ENCODE measurements around the gene CMTM7.
"Not testable (repeated sequence)": the region's sequence is repeated elsewhere in the genome, so short reads cannot be mapped to it uniquely, and the experiment has no call there.

The CMTM7 gene

DNA sequence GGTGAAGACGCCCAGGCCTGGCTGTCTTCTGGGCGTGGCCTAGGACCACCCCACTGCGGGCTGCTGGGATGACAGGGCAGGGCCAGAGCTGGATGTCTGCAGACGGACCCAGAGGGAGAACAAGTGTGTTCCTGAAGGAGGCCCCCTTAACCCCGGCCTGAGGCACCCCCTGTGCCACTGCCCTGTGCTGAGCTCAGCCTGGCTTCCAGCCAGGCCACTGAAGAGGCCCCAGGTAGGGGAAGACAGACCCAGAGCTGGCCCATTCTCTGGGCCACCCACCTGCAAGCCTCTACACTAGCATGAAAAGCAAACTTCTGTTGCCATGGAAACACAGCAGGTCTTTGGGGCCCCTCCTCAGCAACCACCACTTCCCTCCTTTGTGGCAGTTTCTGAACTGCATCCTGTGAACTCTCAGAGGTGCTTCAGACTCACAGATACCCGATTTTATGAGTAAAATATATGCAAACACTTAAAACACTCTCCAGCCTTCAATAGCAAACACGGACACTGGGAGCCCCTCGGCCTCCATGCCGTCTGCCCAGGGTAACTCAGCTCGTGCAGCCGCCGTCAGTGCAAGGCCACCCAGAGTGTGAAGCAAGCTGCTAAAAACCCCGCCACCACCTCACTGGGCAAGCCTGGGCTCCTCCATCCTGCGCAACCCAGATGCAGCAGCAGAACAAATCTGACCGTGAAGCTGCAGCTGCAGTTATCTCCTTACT lies 68.5 kb downstream of the CMTM7 start:
- DNase-seq (ENCODE audit: low spot score) = no peak

DNA sequence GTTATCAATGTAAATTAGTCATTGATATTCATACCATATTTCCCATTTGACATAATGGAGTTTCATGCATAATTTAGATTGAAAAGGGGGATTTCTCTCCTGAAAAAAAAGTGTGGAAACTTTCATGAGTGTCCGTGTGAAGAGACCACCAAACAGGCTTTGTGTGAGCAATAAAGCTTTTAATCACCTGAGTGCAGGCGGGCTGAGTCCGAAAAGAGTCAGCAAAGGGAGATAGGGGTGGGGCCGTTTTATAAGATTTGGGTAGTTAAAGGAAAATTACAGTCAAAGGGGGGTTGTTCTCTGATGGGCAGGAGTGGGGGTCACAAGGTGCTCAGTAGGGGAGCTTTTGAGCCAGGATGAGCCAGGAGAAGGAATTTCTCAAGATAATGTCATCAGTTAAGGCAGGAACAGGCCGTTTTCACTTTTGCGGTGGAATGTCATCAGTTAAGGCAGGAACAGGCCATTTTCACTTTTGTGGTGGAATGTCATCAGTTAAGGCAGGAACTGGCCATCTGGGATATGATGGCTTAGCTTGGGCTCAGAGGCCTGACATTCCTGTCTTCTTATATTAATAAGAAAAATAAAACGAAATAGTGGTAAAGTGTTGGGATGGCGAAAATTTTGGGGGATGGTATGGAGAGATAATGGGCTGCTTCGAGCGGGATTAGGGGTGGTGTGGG lies 69.3 kb downstream of the CMTM7 start:
- not testable (repeated sequence) for DNase-seq (ENCODE audit: low spot score)

DNA sequence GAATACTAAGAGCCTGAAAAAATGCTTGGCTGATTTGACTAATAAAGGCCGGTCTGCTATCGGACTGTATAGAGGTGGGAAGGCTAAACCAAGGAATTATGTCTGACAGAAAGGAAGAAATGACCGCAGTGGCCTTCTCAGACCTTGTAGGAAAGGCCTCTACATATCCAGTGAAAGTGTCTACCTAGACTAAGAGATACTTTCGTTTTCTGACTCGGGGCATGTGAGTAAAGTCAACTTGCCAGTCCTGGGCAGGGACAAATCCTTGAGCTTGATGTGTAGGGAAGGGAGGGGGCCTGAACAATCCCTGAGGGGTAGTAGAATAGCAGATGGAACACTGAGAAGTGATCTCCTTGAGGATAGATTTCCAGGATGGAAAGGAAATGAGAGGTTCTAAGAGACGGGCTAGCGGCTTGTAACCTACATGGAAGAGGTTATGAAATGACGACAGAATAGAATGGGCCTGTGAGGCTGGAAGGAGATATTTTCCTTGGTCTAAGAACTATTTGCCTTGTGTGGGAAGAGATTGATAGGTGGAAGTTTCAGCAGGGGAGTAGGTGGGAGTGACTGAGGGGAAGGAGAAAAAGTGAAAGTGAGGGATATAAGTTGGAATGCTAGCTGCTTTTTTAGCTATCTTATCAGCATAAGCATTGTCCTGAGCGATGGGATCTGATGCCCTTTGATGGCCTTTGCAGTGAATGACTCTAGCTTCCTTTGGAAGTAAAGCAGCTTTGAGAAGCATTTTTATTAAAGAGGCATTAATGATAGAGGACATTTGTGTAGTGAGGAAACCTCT lies 70.7 kb downstream of the CMTM7 start:
- not testable (repeated sequence) for DNase-seq (ENCODE audit: low spot score)

DNA sequence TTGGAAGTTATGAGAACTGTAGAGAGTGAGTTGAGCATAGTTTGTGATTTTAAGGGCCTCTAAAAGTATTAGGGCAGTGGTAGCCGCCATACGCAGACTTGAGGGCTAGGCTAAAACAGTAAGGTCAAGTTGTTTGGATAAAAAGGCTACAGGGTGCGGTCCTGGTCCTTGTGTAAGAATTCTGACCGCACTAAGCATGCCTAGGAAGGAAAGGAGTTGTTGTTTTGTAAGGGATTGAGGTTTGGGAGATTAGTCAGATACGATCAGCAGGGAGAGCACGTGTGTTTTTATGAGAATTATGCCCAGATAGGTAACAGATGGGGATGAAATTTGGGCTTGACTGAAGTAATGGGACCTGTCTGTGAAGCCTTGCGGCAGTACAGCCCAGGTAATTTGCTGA lies 71.8 kb downstream of the CMTM7 start:
- not testable (repeated sequence) for DNase-seq (ENCODE audit: low spot score)

DNA sequence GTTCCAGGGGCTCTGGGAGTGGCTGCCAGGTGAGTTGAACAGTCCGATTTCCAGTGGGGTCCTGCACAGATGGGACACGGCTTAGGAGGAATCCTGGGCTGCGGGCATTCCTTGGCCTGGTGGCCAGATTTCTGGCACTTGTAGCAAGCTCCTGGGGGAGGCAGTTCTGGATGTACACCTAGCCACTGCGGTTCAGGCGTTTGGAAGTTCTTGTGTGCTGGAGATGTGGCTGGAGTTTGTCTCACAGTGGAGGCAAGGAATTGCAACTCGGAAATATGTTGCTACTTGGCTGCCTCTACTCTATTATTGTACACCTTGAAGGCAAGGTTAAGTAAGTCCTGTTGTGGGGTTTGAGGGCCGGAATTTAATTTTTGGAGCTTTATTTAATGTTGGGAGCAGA lies 73.1 kb downstream of the CMTM7 start:
- DNase-seq (ENCODE audit: low spot score) = not testable (repeated sequence)

DNA sequence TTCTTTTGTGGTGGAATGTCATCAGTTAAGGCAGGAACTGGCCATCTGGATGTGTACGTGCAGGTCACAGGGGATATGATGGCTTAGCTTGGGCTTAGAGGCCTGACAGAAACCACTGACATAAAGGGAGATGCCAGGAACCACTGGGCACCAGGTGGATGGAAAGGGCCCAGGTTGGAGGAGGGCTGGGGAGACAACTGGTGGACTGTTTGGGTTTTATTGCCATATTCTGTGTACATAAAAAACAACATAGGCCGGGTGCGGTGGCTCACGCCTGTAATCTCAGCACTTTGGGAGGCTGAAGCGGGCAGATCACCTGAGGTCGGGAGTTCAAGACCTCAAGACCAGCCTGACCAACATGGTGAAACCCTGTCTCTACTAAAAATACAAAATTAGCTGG lies 75.2 kb downstream of the CMTM7 start:
- not testable (repeated sequence) for DNase-seq (ENCODE audit: low spot score)

DNA sequence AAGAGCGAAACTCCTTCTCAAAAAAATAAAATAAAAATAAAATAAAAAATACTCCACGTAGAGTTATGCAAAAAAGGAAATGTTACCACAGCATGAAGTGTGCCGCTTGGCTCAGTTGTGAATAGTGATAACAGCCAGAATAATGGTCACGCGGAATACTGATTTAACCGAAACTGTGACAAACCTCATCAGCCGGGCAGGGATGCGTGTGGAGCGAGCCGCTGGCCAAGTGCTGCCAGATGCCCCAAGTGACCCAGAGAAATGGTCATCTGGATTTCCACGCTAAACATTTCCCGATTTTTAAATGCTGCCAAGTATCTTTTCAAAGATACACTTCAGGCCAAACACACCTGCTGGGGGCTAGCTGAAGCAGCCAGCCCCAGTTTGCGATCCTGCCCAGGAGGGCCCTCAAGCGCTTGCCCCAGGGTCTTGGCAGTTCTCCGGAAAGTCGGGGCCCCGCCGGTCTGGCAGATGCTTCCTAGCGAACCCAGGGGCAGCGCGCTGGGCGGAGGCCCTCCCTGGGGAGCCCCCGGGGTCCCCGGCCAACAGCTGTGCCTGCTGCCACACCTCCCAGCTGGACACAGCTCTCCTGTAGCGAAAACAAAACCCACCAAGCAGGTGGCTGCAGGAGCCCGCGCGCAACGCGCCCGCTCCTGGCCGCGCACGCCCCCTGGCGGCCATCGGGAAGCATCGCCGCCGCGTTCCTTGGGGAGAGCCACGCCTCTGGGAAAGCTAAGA lies 75.8 kb downstream of the CMTM7 start:
- DNase-seq (ENCODE audit: low spot score) = peak; percentile 77

DNA sequence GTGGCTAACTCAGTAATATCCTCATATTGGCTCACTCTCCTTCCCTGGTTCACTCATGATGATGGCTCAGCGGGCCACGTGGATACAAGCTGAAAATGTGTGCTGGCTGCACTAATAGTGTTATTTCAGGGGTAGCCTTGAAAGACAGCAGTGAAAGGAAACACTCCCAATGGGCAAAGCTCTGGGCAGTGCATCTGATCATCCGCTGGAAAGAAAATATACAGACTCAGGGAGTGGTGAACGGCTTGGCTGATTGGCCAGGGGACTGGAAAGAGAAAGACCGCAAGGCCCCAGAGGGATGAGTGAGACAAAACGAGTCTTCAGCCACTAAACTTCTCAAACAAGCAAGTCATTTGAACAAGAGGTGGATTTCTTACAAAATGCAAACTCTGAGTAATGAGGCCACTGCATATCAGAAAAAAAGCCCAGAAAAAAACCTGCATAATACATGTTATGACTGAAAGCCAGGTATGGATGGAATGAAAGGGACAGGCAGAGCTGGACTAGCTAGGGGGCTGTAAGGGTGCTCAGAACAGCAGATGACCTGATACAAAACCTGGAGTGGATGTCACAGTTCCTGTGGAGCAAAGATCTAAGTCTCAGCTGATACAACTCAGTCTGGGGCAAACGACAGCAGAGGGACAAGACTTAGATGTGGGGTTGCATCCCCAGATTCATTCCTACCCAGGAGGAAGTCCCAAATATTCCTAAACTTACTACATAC lies 77.7 kb downstream of the CMTM7 start:
- DNase-seq (ENCODE audit: low spot score) = no peak

DNA sequence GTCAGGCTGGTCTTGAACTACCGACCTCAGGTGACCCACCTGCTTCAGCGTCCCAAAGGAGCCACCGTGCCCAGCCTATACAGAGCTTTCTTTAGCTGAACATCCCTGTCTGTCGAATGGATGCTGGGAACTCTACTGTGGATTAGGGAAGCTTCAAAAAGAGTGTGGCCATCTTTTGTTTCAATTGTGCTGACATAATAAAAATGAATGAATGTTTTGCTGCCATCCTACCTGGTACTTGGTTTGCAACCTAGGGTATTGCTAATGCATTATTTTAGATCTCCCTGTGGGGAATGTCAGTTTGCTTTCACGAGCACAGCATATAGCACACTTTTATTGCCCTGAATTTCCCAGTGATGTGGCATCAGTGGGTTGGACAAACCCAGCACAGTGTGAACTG lies 78.7 kb downstream of the CMTM7 start:
- no peak for DNase-seq (ENCODE audit: low spot score)

DNA sequence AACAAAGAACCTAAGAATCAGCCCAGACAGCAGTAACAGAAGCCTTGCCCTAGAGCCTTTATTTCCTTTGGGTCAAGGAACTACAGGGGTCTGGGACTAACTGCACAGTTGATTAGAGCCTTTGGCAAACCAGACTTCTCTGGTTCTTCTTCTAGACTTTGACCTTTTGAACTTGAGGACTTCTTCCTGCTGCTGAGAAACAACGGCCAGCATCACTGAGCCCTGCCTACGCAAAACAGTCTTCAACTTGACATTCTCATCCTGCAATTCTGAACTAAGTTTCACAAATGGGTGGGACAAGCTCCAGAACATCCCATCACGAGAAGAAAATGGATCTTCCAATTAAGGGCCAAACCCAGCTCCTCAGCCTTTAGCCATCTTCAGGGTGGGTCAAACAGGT lies 79.6 kb downstream of the CMTM7 start:
- DNase-seq (ENCODE audit: low spot score) = no peak

DNA sequence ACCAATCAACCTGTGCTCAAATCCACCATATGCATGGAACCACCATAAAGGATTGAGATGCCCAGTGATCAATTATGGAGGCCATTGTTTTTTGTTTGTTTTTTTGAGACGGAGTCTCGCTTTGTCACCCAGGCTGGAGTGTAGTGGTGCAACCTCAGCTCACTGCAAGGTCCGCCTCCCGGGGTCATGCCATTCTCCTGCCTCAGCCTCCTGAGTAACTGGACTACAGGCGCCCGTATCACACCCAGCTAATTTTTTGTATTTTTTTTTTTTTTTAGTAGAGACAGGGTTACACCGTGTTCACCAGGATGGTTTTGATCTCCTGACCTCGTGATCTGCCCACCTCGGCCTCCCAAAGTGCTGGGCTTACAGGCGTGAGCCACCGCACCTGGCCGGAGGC lies 80.5 kb downstream of the CMTM7 start:
- not testable (repeated sequence) for DNase-seq (ENCODE audit: low spot score)

DNA sequence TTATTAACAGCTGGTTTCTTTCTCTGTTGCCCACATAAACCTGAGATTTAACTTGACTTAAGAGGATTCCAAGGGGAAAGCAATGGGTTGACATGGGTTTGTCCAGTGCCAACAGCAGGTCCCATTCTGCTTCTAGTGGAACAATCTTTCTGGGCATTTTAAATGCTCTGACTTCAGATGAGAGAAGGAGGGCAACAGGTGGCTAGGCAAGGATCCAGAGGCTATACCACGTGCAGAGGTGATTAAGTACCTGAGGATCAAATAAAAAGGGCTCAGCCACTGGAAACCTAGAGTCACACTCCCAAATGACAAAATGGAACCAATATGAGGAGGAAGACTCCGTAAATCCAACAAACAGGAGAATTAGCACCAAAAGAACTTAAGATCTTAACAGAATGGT lies 82.5 kb downstream of the CMTM7 start:
- DNase-seq (ENCODE audit: low spot score) = no peak

DNA sequence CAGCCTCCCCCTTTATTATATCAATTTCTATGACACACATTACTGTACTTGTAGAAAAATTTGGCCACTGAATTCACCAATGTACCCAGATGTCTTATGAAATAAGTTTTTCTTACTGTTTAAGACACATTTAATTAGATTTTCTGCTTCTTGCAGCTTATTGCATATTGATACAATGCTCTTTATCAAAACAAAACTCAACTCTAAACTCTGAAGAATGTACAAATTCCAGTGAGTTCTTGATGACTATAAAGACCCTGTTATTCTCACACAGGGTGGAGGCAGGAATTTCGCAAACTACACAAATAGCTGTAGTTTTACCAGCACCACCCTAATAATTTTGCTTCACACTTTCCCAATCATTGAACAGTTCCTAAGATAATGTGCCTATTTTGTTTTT lies 89.0 kb downstream of the CMTM7 start:
- no peak for DNase-seq (ENCODE audit: low spot score)

DNA sequence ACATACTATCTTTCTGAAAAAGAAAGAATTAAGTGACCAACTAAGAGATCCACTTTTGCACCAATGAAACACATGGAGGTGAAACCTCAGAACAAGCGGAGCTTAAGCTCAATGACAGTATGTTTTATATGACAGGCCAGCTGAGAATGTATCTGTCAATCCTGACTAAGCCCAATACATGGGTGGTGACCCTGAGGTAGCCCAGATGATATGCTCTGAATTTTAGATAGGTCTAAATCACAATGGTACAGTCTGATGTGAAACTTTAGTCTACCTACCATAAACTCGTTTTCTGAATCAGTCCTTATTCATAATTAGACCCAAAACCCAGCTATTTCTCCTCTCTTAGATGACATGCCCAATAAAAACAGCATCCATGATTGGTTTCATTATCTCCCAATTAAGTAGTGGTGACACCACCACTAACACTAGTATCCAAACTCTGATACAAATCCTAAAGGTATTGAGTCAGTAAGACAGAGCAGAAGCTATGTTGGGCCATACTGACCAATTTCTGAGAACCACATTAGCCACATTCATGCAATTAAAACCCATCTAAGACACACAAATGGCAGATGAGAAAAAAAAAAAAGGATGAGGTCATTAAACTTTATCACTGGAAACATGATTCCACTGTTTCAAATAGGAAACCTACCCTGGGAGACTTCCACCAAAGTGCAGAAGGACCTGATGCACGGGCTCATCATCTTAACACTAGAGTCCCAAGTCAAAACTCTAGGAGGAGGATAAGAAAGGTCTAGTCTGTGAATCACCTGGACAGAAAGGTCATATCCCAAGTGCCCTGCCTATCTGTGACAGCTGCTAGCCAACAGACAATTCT lies 90.4 kb downstream of the CMTM7 start:
- DNase-seq (ENCODE audit: low spot score) = no peak

DNA sequence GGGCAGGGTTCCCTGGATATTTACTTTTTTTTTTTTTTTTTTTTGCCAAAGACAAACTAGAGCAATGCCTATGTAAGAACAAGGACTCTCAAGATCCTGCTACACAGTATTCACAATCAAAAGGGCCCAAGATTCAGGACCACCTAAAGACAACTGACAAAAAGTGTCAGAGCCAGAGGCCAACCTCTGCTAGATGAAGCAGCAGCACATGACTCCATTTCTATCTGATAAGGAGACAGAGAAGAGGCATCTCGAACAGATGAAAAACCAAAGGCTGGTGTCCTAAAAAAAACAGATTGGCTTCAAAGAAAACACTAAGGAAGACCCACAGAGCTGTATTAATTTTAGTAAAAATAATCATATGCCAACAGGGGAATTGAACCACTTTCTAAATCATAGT lies 91.0 kb downstream of the CMTM7 start:
- DNase-seq (ENCODE audit: low spot score) = no peak

DNA sequence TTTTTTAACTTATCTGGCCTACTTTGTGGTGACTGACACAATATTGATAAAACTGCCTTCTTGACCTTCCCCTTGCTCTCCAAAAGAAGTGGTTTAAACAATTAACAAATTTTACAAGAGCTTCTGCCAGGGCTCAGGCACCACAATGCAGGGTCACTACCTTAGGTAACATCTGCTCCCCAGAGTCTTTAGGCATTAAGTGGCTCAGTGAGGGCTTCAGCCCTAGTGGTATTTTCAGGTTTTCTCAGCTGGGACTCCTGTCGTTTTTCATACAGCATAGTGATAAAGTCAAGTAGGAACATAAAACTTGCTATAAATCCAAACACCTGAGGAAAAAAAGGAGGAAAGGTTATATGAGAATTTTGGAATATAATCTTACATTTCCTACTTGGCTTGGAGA lies 92.1 kb downstream of the CMTM7 start:
- no peak for DNase-seq (ENCODE audit: low spot score)

DNA sequence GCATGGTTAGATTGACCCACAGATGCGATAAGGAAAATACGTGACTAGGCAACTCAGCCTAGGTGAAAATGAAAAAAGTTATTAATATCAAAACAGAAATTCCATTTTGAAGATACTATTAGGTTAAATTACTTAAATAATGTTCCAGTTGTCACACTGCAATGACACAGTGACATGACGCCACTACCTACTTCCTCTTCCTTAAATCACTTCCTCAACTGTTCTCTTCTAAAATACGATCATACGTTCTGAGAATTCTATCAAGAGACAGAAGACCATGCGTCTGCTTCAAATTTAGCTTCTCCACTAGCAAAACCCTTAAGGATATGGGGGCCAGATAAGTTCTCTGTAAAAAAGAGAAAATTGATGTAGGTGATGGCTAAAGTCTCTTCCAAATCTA lies 92.8 kb downstream of the CMTM7 start:
- no peak for DNase-seq (ENCODE audit: low spot score)

DNA sequence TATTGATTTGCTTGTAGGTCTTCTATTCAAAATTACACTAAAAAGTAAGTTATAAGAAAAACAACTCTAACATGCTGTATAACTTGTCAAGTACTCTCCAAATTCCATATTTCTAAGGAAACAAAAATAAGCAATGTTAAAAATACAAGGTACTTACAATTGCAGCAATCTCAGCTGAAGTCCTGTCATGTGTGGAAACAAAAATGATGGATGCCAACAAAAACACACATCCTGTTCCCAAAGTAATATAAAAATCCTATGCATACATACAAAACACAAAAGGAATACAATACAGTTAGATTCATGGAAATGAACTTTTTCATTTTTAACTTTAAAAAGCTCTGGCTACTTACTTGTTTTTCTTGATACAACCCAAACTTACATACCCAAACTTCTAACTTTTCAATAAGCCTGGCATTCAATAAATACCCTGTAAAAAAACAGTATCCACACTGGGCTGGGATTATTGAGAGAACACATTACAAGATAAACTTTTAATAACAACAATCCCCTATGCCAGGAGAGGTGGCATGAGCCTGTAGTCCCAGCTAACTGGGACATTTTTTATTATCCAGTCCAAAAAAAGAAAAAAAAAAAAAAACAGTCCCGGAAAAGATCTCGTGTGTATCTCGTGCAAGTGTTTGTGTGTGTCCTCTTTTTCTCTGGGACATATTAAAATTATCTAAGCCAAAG lies 96.3 kb downstream of the CMTM7 start:
- DNase-seq (ENCODE audit: low spot score) = no peak

DNA sequence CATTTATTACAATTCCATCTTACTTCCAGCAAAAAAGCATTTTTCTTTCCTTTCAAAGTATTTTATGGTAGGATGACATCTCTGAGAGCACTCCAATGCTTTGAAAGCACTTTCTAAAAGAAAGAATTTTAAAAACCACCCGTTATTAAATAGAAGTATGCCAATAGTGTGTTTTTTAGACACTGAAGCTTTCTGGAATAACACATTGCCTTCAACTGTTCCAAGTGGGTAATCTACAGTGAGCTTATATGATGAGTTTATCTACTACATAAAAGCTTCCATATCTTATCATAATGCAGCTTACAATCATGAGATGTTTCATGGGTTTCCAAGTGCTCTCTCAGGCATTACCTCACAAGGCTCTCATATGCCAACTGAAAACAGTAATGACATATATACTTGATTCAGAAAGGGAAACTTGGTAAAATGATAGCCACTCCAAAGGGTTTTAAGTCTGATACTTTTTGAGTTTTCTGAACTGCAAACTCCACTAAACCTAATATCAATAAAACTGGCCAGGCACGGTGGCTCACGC lies 96.9 kb downstream of the CMTM7 start:
- no peak for DNase-seq (ENCODE audit: low spot score)

Data from kidney tubule cell (primary cell).